GM12878 (cell line): ENCODE measurements around the gene PIEZO2. TPM values are rescaled to one million over a fixed set of nuclear protein-coding genes. Genes with fewer than 3 reads are reported as not detected.

Source experiments
- BMI1 ChIP-seq: fragments of 450-650 bp; IDR thresholded peaks from 2 replicates; pipeline ENCODE4 v1.6.1; 2016; ENCODE audit warnings: mild to moderate bottlenecking, moderate library complexity, borderline replicate concordance
- BRCA1 ChIP-seq: IDR thresholded peaks from 2 replicates; pipeline ENCODE4 v1.6.1; 2011; ENCODE audit warnings: low read depth, low read length, improper control_type of control experiment
- EED ChIP-seq: sonication (generic); IDR thresholded peaks from 2 replicates; pipeline ENCODE4 v1.6.1; 2016; ENCODE audit warnings: antibody characterized with exemption, low read depth
- ETV6 ChIP-seq, 2 experiments: fragments of 450-650 bp in 1 of 2; IDR thresholded peaks in 1 of 2; conservative IDR thresholded peaks in 1 of 2; 2 replicates each; pipeline ENCODE4 v1.6.1; 2014; ENCODE audit warnings: antibody characterized with exemption in 1 of 2, borderline replicate concordance in 1 of 2, low read depth in 1 of 2, mild to moderate bottlenecking in 1 of 2, moderate library complexity in 1 of 2
- HDAC2 ChIP-seq: fragments of 200-600 bp; sonication (generic); IDR thresholded peaks from 2 replicates; pipeline ENCODE4 v1.6.1; 2017
- IKZF2 ChIP-seq, 2 experiments: fragments of 450-650 bp; IDR thresholded peaks; 2 replicates each; pipeline ENCODE4 v1.6.1; 2017; ENCODE audit warnings: mild to moderate bottlenecking in 2 of 2, moderate library complexity in 2 of 2
- JUNB ChIP-seq: IDR thresholded peaks from 2 replicates; pipeline ENCODE4 v1.6.1; 2016; ENCODE audit warnings: antibody characterized with exemption, mild to moderate bottlenecking
- MEF2A ChIP-seq: IDR thresholded peaks from 2 replicates; pipeline ENCODE4 v1.6.1; 2011; ENCODE audit warnings: low read depth, mild to moderate bottlenecking, low read length, moderate library complexity; ENCODE audit not compliant: insufficient read depth
- PAX5 ChIP-seq: IDR thresholded peaks from 2 replicates; pipeline ENCODE4 v1.6.1; 2011; ENCODE audit warnings: low read depth, low read length, borderline replicate concordance
- SIX5 ChIP-seq: IDR thresholded peaks from 2 replicates; pipeline ENCODE4 v1.6.1; 2011; ENCODE audit warnings: mild to moderate bottlenecking, low read depth, low read length, moderate library complexity; ENCODE audit not compliant: severe bottlenecking
- SMAD1 ChIP-seq: fragments of 450-650 bp; IDR thresholded peaks from 2 replicates; pipeline ENCODE4 v1.6.1; 2018; ENCODE audit warnings: mild to moderate bottlenecking, low read depth; ENCODE audit not compliant: partially characterized antibody
- SMAD5 ChIP-seq: IDR thresholded peaks from 2 replicates; pipeline ENCODE4 v1.6.1; 2016; ENCODE audit warnings: antibody characterized with exemption, low read depth
- SUZ12 ChIP-seq: fragments of 200-600 bp; sonication (generic); IDR thresholded peaks from one replicate; pipeline ENCODE4 v1.6.1; 2018; ENCODE audit warnings: antibody characterized with exemption, mild to moderate bottlenecking; ENCODE audit not compliant: unreplicated experiment
- YBX1 ChIP-seq: fragments of 450-650 bp; IDR thresholded peaks from 2 replicates; pipeline ENCODE4 v1.6.1; 2016; ENCODE audit warnings: antibody characterized with exemption
- polyA plus RNA-seq, 11 experiments: library from polyadenylated mRNA; depleted of rRNA in 4 of 11; unstranded in 6 of 11; stranded (reverse) in 5 of 11; fragments of >200 nt; fragmentation: Nextera tagmentation in 4 of 11; fragmentation: Illumina TruSeq in 1 of 11; extraction: Ambion mirVana in 4 of 11; extraction: Trizol in 1 of 11; gene quantifications; 1 replicate in 1 of 11; 2 replicates in 10 of 11; pipeline versions ENCODE4 v1.2.1 to v1.2.3, GENCODE V29; 2011 to 2016; ENCODE audit warnings: inconsistent platforms in 2 of 11, missing spikeins in 2 of 11, low read depth in 1 of 11
- total RNA-seq, 4 experiments: library from RNA; depleted of rRNA in 3 of 4; stranded (reverse); fragments of >200 nt in 3 of 4; fragmentation: Illumina TruSeq in 1 of 4; extraction: Trizol in 1 of 4; gene quantifications; 2 replicates each; pipeline versions ENCODE4 v1.2.1 to v1.2.3, GENCODE V29; 2013 to 2021
- TF ChIP-seq, protein P1 (sequence below): fragments of 450-650 bp; formaldehyde crosslinking; IDR thresholded peaks from 2 replicates; pipeline ENCODE4 v1.5.0; 2022; ENCODE audit warnings: mild to moderate bottlenecking, missing genetic modification characterization
- TF ChIP-seq, protein P2 (sequence below): fragments of 450-650 bp; IDR thresholded peaks from 2 replicates; pipeline ENCODE4 v1.6.1; 2016; ENCODE audit warnings: mild to moderate bottlenecking
- TF ChIP-seq, protein P3 (sequence below): IDR thresholded peaks from 2 replicates; pipeline ENCODE4 v1.6.1; 2011; ENCODE audit warnings: low read depth, low read length, improper control_type of control experiment, borderline replicate concordance
- TF ChIP-seq, protein P4 (sequence below): fragments of 450-650 bp; IDR thresholded peaks from 2 replicates; pipeline ENCODE4 v1.6.1; 2017; ENCODE audit warnings: low read depth, mild to moderate bottlenecking, moderate library complexity
- TF ChIP-seq, protein P5 (sequence below): IDR thresholded peaks from 2 replicates; pipeline ENCODE4 v1.6.1; 2012; ENCODE audit warnings: low read length, inconsistent platforms

PIEZO2 gene
- total and polyA plus RNA-seq, 10 of the 15 experiments (the other 5 are each of a cell fraction or from before 2014, with no cell fraction given): 6.7 to 42.3 (median 27.4) TPM

DNA sequence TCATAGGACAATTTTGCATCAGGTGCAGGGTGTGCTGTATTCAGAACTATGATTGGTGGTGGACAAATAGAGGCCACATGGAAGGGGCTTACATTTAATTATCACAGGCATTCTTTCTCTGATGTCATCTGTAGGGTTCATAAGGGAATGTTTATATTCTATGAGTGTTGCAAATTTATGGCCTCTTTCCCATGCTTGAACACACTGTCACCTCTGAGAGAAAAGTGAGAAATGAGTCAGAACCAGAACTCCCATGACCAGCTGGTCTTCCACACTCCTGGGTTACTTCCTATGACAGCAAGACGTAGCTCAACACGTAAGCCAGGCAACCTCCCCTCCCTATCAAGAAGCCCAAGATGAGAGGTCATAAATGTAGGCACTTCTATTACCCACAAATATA, 310.8 kb downstream of the PIEZO2 start (continued):
- TF ChIP-seq IKZF2 (IDR thresholded peaks at IDR 0.05) (peak; percentile 83 to 85), ETV6 (conservative IDR thresholded peaks at IDR 0.05 in 1 of 2, IDR thresholded peaks at IDR 0.05 in 1 of 2; ENCODE audit: borderline replicate concordance in 1 of 2, low read depth in 1 of 2) (peak in 1 of 2 experiments; percentile 67; a peak in 1 of 4 replicates), BMI1 (no peak), JUNB (peak; percentile 93), PAX5 (0 out of 2 replicates have a peak, but pooled peaks have one; percentile 45), SMAD5 (no peak), SUZ12 (no peak), YBX1 (no peak), HDAC2 (no peak), MEF2A (no peak), EED (peak; percentile 88), BRCA1 (no peak), SMAD1 (no peak), SIX5 (no peak)
- TF ChIP-seq, protein P1, sequence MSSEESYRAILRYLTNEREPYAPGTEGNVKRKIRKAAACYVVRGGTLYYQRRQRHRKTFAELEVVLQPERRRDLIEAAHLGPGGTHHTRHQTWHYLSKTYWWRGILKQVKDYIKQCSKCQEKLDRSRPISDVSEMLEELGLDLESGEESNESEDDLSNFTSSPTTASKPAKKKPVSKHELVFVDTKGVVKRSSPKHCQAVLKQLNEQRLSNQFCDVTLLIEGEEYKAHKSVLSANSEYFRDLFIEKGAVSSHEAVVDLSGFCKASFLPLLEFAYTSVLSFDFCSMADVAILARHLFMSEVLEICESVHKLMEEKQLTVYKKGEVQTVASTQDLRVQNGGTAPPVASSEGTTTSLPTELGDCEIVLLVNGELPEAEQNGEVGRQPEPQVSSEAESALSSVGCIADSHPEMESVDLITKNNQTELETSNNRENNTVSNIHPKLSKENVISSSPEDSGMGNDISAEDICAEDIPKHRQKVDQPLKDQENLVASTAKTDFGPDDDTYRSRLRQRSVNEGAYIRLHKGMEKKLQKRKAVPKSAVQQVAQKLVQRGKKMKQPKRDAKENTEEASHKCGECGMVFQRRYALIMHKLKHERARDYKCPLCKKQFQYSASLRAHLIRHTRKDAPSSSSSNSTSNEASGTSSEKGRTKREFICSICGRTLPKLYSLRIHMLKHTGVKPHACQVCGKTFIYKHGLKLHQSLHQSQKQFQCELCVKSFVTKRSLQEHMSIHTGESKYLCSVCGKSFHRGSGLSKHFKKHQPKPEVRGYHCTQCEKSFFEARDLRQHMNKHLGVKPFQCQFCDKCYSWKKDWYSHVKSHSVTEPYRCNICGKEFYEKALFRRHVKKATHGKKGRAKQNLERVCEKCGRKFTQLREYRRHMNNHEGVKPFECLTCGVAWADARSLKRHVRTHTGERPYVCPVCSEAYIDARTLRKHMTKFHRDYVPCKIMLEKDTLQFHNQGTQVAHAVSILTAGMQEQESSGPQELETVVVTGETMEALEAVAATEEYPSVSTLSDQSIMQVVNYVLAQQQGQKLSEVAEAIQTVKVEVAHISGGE (CRISPR knock-in tag): no peak
- TF ChIP-seq, protein P2, sequence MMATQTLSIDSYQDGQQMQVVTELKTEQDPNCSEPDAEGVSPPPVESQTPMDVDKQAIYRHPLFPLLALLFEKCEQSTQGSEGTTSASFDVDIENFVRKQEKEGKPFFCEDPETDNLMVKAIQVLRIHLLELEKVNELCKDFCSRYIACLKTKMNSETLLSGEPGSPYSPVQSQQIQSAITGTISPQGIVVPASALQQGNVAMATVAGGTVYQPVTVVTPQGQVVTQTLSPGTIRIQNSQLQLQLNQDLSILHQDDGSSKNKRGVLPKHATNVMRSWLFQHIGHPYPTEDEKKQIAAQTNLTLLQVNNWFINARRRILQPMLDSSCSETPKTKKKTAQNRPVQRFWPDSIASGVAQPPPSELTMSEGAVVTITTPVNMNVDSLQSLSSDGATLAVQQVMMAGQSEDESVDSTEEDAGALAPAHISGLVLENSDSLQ: 0 out of 2 replicates have a peak, but pooled peaks have one; percentile 8
- TF ChIP-seq, protein P3, sequence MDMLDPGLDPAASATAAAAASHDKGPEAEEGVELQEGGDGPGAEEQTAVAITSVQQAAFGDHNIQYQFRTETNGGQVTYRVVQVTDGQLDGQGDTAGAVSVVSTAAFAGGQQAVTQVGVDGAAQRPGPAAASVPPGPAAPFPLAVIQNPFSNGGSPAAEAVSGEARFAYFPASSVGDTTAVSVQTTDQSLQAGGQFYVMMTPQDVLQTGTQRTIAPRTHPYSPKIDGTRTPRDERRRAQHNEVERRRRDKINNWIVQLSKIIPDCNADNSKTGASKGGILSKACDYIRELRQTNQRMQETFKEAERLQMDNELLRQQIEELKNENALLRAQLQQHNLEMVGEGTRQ: no peak
- TF ChIP-seq, protein P4, sequence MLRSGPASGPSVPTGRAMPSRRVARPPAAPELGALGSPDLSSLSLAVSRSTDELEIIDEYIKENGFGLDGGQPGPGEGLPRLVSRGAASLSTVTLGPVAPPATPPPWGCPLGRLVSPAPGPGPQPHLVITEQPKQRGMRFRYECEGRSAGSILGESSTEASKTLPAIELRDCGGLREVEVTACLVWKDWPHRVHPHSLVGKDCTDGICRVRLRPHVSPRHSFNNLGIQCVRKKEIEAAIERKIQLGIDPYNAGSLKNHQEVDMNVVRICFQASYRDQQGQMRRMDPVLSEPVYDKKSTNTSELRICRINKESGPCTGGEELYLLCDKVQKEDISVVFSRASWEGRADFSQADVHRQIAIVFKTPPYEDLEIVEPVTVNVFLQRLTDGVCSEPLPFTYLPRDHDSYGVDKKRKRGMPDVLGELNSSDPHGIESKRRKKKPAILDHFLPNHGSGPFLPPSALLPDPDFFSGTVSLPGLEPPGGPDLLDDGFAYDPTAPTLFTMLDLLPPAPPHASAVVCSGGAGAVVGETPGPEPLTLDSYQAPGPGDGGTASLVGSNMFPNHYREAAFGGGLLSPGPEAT: peak; percentile 54; the same call in 1 of the 2 replicates
- TF ChIP-seq, protein P5, sequence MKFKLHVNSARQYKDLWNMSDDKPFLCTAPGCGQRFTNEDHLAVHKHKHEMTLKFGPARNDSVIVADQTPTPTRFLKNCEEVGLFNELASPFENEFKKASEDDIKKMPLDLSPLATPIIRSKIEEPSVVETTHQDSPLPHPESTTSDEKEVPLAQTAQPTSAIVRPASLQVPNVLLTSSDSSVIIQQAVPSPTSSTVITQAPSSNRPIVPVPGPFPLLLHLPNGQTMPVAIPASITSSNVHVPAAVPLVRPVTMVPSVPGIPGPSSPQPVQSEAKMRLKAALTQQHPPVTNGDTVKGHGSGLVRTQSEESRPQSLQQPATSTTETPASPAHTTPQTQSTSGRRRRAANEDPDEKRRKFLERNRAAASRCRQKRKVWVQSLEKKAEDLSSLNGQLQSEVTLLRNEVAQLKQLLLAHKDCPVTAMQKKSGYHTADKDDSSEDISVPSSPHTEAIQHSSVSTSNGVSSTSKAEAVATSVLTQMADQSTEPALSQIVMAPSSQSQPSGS: peak; percentile 87
